Vagina (tissue), 2 donors: ENCODE measurements around the gene NEU2. TPM values are rescaled to one million over a fixed set of nuclear protein-coding genes. Genes with fewer than 3 reads are reported as not detected.
A peak's percentile ranks its signal among the peaks of the same experiment; 100 is the strongest.
"Not testable (repeated sequence)": the region's sequence is repeated elsewhere in the genome, so short reads cannot be mapped to it uniquely, and the experiment has no call there.

Experiments
- DNase-seq, 2 donors: peaks; one replicate each; pipeline ENCODE4 v3.0.0-alpha.2; 2017; ENCODE audit errors: extremely low spot score in 2 of 2
- H3K27ac ChIP-seq: fragments of 200-600 bp; sonication (generic); one replicate; pipeline ENCODE4 v1.5.1; 2019
- H3K27me3 ChIP-seq: fragments of 200-600 bp; sonication (generic); one replicate; pipeline ENCODE4 v1.5.1; 2019
- H3K36me3 ChIP-seq, 2 donors: fragments of 200-600 bp; sonication (generic); one replicate each; pipeline ENCODE4 v1.5.1; 2017 to 2019
- H3K4me1 ChIP-seq: fragments of 200-600 bp; sonication (generic); one replicate; pipeline ENCODE4 v1.5.1; 2019
- H3K4me3 ChIP-seq, 2 donors: fragments of 200-600 bp; sonication (generic); 1 replicate in 1 of 2; 2 replicates in 1 of 2; pipeline ENCODE4 v1.5.1; 2016 to 2019
- H3K9me3 ChIP-seq: fragments of 200-600 bp; sonication (generic); one replicate; pipeline ENCODE4 v1.5.1; 2019
- POLR2A ChIP-seq, 2 donors: fragments of 450-650 bp; IDR thresholded peaks; one replicate each; pipeline ENCODE4 v1.6.1; 2017; ENCODE audit warnings: antibody characterized with exemption in 2 of 2, mild to moderate bottlenecking in 2 of 2, moderate library complexity in 2 of 2
- POLR2AphosphoS5 ChIP-seq, 2 donors: sonication (generic); formaldehyde crosslinking; IDR thresholded peaks; one replicate each; pipeline ENCODE4 v1.9.0; 2017; ENCODE audit warnings: antibody characterized with exemption in 2 of 2, mild to moderate bottlenecking in 2 of 2, low read depth in 1 of 2; ENCODE audit not compliant: insufficient read depth in 1 of 2
- intact Hi-C: fragments of 100-400 bp; cut with DNase I; formaldehyde crosslinking; loops from one replicate; pipeline ENCODE4 v1.15.1; 2023
- total RNA-seq: library from RNA; depleted of rRNA; stranded (reverse); fragments of >200 nt; gene quantifications from one replicate; pipeline ENCODE4 v1.2.3, GENCODE V29; 2016
- TF ChIP-seq, protein P1 (sequence below), 3 experiments: fragments of 450-650 bp in 2 of 3; fragments of 200-600 bp in 1 of 3; sonication (generic) in 1 of 3; IDR thresholded peaks; one replicate each; pipeline ENCODE4 v1.5.1; 2017 to 2019; ENCODE audit warnings: antibody characterized with exemption in 3 of 3, mild to moderate bottlenecking in 2 of 3, moderate library complexity in 2 of 3

NEU2 gene
- total RNA-seq, 1 donor from 2014 or later = not detected

GRCh38 chr2:233063976-233064411, 31.5 kb downstream of the NEU2 start:
- no peak for DNase-seq
- intact Hi-C loops = no loop called here
- Histone ChIP-seq H3K9me3 (no peaks in the 10 kb centered on the region), H3K36me3 (no peaks in the 10 kb centered on the region), H3K4me3 (no peak overlapping the region), H3K27me3 (no peaks in the 10 kb centered on the region), H3K4me1 (peaks cover 6% of the 10 kb centered on the region), H3K27ac (no peak overlapping the region)
- TF ChIP-seq, protein P1, sequence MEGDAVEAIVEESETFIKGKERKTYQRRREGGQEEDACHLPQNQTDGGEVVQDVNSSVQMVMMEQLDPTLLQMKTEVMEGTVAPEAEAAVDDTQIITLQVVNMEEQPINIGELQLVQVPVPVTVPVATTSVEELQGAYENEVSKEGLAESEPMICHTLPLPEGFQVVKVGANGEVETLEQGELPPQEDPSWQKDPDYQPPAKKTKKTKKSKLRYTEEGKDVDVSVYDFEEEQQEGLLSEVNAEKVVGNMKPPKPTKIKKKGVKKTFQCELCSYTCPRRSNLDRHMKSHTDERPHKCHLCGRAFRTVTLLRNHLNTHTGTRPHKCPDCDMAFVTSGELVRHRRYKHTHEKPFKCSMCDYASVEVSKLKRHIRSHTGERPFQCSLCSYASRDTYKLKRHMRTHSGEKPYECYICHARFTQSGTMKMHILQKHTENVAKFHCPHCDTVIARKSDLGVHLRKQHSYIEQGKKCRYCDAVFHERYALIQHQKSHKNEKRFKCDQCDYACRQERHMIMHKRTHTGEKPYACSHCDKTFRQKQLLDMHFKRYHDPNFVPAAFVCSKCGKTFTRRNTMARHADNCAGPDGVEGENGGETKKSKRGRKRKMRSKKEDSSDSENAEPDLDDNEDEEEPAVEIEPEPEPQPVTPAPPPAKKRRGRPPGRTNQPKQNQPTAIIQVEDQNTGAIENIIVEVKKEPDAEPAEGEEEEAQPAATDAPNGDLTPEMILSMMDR (IDR thresholded peaks at IDR 0.05) = no peak
- no peak for TF ChIP-seq POLR2AphosphoS5 (IDR thresholded peaks at IDR 0.05; ENCODE audit: insufficient read depth in 1 of 2, low read depth in 1 of 2)
- no peak for TF ChIP-seq POLR2A (IDR thresholded peaks at IDR 0.05)

GRCh38 chr2:233064530-233065199, 32.2 kb downstream of the NEU2 start:
- Histone ChIP-seq H3K27ac (no peak overlapping the region), H3K36me3 (no peaks in the 10 kb centered on the region), H3K4me3 (no peak overlapping the region), H3K4me1 (peaks cover 6% of the 10 kb centered on the region), H3K9me3 (no peaks in the 10 kb centered on the region), H3K27me3 (no peaks in the 10 kb centered on the region)
- TF ChIP-seq POLR2A (IDR thresholded peaks at IDR 0.05) = no peak
- TF ChIP-seq POLR2AphosphoS5 (IDR thresholded peaks at IDR 0.05; ENCODE audit: insufficient read depth in 1 of 2, low read depth in 1 of 2) = no peak
- TF ChIP-seq, protein P1 (IDR thresholded peaks at IDR 0.05) = no peak
- DNase-seq = no peak
- intact Hi-C loops = no loop called here

- H3K27ac ChIP-seq, H3K9me3 ChIP-seq, H3K4me3 ChIP-seq, intact Hi-C loops, H3K4me1 ChIP-seq, DNase-seq, H3K27me3 ChIP-seq, H3K36me3 ChIP-seq: not testable (repeated sequence)
Measured at GRCh38 chr2:233065200-233065589, 32.7 kb downstream of the NEU2 start.

DNA sequence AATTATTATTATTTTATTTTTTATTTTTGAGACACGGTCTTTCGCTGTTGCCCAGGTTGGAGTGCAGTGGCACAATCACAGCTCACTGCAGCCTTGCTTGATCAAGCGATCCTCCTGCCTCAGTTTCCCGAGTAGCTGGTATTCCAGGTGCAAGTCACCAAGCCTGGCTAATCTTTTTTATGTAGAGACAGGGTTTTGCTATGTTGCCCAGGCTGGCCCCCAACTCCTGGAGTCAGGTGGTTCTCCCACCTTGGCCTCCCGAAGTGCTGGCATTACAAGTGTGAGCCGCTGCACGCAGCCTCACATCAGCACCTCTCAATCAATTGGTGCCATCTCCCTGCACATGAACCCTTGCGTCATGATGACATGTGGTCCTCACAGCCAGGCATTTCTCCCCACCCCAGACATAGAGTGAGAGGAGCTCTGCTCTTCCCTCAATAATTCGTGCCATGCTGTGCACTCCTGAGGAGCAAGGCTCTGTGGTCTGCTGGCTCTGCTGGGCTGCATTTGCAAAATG, 33.5 kb downstream of the NEU2 start:
- peaks cover 6% of the 10 kb centered on the region for H3K4me1 ChIP-seq
- intact Hi-C loops = no loop called here
- no peak overlapping the region for H3K4me3 ChIP-seq
- DNase-seq = peak in 1 of 2 donors; percentile 77
- H3K9me3 ChIP-seq = no peaks in the 10 kb centered on the region
- no peaks in the 10 kb centered on the region for H3K36me3 ChIP-seq
- no peak overlapping the region for H3K27ac ChIP-seq
- H3K27me3 ChIP-seq = no peaks in the 10 kb centered on the region
- TF ChIP-seq POLR2AphosphoS5 (IDR thresholded peaks at IDR 0.05; ENCODE audit: insufficient read depth in 1 of 2, low read depth in 1 of 2) = no peak

GRCh38 chr2:233068762-233069418, 36.4 kb downstream of the NEU2 start:
- intact Hi-C loops = no loop called here
- Histone ChIP-seq H3K27me3 (no peaks in the 10 kb centered on the region), H3K4me1 (peaks cover 6% of the 10 kb centered on the region), H3K36me3 (no peaks in the 10 kb centered on the region), H3K27ac (no peak overlapping the region), H3K4me3 (no peak overlapping the region), H3K9me3 (no peaks in the 10 kb centered on the region)
- TF ChIP-seq, protein P1 (IDR thresholded peaks at IDR 0.05) = no peak
- TF ChIP-seq POLR2AphosphoS5 (IDR thresholded peaks at IDR 0.05; ENCODE audit: insufficient read depth in 1 of 2, low read depth in 1 of 2) = no peak
- TF ChIP-seq POLR2A (IDR thresholded peaks at IDR 0.05) = no peak
- no peak for DNase-seq

DNA sequence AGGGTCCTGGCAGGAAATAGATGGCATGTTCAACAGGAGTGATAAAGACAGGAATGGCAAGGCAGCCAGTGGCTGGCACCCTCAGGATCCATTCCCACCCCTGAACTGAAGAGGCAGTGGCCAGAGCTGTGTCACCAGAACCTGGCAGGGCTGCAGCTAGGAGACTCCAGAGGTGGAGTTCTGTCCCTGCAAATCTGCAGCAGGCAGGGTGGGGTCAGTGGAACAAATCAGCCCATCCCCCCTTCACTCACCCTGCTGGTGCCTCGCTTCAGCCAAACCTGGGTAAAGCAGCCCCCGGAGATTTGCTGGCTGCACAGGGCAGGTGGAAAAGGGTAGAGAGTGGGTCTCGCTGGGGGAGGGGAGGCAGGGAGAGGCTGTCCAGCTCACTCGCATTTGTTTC, 40.4 kb downstream of the NEU2 start:
- intact Hi-C loops = no loop called here
- no peaks in the 10 kb centered on the region for H3K9me3 ChIP-seq
- H3K4me1 ChIP-seq = peaks cover 16% of the 10 kb centered on the region
- TF ChIP-seq POLR2A (IDR thresholded peaks at IDR 0.05) (no peak), POLR2AphosphoS5 (IDR thresholded peaks at IDR 0.05; ENCODE audit: insufficient read depth in 1 of 2, low read depth in 1 of 2) (no peak)
- TF ChIP-seq, protein P1 (IDR thresholded peaks at IDR 0.05) = no peak
- H3K4me3 ChIP-seq = no peak overlapping the region
- DNase-seq = no peak
- H3K27me3 ChIP-seq = no peaks in the 10 kb centered on the region
- no peak overlapping the region for H3K27ac ChIP-seq
- H3K36me3 ChIP-seq = no peaks in the 10 kb centered on the region
